ENCODE results near the gene SLC6A17.

SLC6A17 gene

GRCh38 chr1:110136911-110137310 is 13.4 kb upstream of the SLC6A17 start:
- FAIRE-seq, result no peak

DNA sequence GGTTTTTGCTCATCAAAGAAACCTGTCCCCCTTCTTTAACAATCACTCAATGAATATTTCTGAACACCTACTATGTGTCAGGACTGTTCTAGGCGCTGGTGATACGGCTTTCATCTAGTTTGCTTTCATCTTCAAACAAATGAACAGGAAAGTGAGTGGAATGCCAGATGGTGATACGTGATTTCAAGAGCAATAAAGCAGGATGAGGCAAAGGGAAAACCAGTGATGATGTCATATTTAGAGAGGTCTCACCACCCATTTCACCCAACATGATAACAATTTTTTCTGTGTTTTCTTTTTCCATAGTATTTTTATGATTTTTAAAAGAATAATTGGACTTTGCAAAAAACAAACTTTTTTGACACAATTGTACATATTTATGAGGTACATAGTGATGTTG is 11.3 kb upstream of the SLC6A17 start:
- no peak for FAIRE-seq

- FAIRE-seq, result no peak
Observed at GRCh38 chr1:110144366-110144765, 5.9 kb upstream of the SLC6A17 start.

GRCh38 chr1:110148961-110149360 is 1.3 kb upstream of the SLC6A17 start:
- no peak for FAIRE-seq

DNA sequence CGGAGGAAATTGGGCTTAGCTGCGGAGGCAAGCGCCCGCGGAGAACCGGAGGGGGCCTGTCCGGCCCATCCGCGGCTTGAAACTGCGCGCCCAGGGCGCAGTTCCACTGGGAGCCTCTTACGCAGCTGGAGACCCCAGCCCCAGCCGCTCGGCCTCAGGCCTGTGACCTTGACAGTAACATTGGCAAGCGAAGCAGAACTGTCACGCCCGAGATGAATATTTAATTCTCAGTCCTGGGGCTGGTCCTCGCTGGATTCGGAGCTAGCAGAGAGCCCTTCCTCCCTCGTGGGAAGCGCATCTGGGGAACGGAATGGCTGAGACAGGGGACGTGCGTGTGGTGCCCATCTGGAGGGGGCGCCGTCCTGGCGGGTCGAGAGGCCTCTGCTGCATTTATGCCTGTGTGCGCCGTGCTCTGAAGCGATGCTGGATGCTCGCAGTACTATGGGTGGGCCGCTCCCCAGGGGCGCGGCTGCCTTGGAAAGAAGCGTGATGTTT is 928 bp downstream of the SLC6A17 start:
- FAIRE-seq, result no peak

DNA sequence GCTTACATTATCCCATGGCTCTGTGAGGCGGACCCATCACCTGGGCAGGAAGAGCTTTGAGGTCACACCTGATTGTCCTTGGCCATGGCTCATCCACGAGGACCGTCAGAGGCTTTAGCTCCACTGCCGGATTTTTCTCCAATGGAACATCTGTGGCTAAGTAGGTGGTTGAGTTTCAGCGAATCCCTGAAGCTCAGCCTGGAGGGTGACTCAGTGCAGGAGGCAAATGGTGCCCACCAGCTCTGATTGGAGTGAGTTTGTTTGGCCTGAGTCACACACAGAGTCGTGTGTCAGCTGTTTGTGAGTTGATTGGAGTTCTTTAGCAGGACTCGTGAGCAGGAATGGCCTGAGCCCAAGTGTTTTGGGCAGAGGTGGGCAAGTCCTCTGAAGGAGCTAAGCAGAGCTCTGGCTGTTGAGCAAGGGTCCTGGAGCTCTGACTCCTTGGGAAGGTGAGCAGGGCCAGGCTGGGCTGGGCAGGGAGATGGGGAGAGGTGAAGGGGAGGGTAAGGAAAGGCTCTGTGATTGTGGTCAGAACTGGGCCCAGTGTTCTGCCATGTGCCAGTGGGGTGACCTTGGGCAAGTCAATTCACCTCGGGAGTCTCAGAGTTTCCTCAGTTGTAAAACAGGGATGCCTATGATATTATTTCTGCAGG is 2.0 kb downstream of the SLC6A17 start:
- no peak for FAIRE-seq

- FAIRE-seq, result no peak
Observed at GRCh38 chr1:110153407-110153950, 3.2 kb downstream of the SLC6A17 start.

- no peak for FAIRE-seq
Observed at GRCh38 chr1:110155878-110156522, 5.7 kb downstream of the SLC6A17 start.

DNA sequence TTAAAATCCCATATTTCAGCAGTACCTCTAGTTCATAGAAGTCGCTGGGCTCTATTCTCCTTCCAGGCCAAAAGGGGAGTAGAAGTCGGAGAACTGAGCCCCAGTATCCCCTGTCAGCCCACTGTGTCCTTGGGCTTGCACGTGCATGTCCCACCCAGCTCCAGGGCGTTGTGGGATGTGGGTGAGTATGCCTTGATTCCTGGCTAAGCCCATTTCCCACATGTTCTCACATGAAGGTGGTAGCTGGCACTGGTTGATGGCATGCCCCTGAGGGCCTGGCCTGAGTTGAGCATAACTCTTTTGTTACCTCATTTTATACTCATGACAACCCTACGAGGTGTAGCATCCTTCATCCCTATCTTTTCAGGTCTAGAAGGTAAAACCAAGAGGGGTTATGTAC is 8.0 kb downstream of the SLC6A17 start:
- FAIRE-seq, result no peak

GRCh38 chr1:110159168-110159567 is 8.9 kb downstream of the SLC6A17 start:
- no peak for FAIRE-seq

DNA sequence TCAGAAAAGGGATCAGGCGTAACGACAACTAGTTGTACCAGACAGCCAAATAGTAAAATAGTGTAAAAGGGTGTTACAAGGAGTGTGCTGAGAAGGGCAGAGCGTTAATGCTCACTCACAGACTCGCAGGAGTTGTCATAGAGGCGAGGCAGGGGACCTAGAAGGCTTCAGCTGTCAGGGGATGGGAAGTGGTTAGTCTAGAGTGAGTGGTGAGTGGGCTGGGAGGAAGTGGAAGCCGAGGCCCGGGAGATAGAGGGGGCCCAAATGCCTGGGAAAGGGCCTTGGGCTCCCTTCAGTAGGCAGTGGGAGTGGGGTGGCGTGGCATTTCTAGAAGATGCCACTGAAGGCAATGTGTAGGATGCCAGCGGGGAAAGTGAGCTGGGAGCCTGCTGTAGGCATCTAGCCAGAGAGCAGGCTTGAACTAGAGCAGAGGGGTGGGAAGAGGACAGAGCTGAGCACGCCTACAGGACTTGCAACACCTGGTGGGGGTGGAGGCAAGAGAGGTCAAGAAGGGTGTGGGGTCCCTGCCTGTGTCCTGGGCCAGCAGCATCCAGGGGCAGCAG is 10.3 kb downstream of the SLC6A17 start:
- no peak for FAIRE-seq

DNA sequence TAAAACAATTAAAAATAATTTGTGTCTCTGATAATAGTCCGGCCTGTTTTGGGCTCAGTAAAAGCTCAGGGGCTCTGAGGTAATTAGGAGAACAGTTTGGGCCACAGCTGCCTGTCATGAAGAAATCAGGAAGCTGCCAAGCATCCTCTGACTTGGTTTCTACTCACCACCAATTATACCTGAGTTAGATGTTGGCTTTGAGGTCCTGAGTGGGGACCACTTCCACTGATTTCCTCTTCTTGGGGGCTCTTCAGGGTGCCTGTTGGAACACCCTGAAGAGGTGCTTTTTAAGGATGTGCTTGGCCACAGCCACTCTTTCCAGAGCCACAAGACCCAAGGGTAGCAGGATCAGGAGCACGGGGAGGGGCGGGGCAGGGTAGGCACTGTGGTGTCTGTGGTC is 10.9 kb downstream of the SLC6A17 start:
- no peak for FAIRE-seq

GRCh38 chr1:110161849-110162248 is 11.6 kb downstream of the SLC6A17 start:
- no peak for FAIRE-seq

GRCh38 chr1:110163591-110163990 is 13.3 kb downstream of the SLC6A17 start:
- FAIRE-seq, result no peak

- FAIRE-seq, result no peak
Observed at GRCh38 chr1:110164725-110165350, 14.5 kb downstream of the SLC6A17 start.

DNA sequence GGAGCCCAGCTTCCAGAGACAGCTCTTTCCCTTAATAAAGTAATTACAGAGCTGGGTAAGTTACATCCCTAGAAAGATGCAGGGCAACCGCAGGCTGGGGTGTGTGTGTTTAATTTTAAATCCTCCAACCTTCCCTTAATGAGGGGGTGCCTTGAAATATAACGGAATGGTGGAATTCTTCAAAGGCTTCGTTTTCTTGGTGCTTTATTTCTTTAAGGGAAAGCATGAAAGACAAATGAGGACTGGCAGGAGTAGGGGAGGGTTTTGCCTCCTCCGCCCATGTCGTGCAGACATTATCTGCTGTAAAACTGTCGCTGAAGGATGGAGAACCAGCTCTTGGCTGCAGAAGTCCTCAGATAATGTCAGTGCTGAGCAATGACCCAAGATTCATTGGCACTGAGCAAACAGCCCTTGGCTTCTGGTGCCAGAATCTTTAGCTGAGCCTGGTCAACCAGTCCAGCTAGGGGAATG is 15.5 kb downstream of the SLC6A17 start:
- no peak for FAIRE-seq

- no peak for FAIRE-seq
Observed at GRCh38 chr1:110166861-110167260, 16.6 kb downstream of the SLC6A17 start.

DNA sequence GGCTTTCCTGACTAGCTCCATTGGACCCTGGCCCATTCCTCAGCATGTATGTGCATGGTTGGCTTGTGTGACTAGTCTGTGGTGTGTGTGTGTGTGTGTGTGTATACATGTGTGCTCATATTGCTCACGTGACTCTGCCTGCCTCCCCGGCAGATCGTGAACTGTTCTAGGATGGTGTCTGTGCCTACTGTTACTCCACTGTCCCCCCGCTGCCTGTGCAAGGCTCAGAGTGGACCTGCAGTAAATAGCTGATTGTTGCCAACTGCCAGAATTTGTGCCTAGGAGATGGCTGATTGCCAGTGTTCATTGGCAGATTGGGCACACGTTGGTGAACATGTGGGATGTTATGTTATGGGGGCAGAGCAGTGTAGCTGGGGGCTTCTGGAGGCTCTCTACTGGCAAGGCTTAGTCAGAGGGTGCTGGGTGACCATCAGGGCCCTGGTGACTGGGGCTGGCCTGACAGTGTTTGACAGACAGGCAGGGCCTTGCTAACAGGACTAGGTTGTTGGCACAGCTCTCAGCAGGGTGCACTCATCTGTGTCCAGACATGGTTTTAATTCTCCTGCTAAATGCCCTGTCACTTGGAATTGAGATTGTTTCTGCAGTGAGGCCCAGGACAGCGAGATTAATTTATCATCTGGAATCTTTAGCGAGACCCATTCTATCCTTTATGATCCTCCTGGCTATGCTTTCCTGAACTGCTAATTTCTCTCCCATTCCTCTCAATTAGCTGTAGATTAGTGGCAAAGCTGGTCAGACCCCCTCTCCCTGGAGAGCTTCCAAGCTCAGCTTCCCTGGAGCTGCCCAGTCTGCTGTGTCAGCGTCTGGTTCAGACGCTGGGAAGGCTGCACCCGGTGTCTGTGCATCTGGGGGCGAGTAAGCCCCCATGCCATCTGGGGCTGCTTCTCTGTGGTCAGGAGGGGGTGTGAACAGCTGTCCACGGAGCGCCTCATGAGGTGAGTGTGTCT is 20.8 kb downstream of the SLC6A17 start:
- no peak for FAIRE-seq

DNA sequence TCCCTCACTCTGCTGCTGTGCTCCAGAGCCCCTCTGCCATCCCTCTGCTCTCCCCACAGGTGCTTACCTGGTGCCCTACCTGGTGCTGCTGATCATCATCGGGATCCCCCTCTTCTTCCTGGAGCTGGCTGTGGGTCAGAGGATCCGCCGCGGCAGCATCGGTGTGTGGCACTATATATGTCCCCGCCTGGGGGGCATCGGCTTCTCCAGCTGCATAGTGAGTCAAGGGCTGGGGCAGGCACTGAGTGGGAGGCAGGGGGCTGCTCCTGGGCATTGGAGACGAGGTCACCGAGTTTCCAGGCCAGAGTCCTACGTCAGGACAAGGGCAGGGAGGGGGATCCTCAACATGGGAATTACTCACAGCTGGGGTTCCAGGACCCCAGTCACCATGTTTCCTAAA is 21.7 kb downstream of the SLC6A17 start:
- FAIRE-seq, result no peak

DNA sequence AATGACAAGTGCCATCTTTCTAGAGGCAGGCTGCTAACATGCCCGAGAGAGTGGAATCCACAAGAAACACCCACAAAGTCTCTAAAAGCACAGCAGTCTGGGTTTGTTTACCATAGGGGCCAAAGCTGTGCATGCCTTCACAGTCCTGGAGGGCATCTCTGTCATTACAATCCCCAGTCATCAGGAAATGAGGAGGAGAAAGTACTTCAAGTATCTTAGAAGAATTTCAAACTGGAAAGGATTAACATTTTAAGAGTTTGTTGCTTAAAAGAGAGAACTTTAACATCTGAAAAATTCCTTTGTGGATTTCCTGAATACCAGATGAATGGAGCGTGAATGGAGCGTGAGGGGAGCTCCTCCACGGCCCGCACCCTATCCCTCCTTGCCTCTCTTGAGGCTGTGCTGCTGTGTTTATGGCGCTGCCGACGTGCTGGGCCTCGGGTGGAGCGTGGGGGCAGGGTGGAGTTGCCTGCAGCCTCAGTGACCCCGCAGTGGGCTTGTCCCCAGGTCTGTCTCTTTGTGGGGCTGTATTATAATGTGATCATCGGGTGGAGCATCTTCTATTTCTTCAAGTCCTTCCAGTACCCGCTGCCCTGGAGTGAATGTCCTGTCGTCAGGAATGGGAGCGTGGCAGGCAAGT is 23.3 kb downstream of the SLC6A17 start:
- FAIRE-seq, result no peak

DNA sequence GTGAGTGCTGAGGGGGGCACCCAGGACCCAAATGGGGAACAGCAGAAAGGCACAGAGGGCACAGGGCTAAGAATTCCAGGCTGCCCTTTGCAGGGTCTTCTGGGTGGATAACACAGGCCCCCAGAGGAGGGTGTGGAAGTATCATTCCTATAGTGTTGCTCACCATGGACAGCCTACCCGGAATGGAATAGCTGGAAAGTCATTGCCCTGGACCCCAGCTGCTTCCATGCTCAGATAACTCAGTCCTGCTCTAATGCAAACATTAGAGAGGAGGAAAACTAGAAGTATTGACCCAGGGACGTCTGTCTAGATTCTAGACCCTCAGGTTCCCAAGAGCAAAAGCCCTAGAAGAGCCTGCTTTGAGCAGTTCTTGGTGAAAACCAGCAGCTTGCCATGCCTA is 24.7 kb downstream of the SLC6A17 start:
- no peak for FAIRE-seq

Data from TTC549 (cell line).